Activated gamma-delta T cell treated with anti-CD3 and anti-CD28 coated beads, Interleukin-2, amount 50 U/mL, for 16 hours (primary cell): ENCODE data around the gene EXOC3L1.

Experiments
- DNase-seq: peaks from one replicate; pipeline ENCODE4 v3.0.0-alpha.2; 2020; ENCODE audit warnings: low read depth

Gene EXOC3L1

GRCh38 chr16:67216612-67217490 is 26.9 kb upstream of the EXOC3L1 start:
- no peak for DNase-seq

GRCh38 chr16:67215706-67216105 is 25.8 kb upstream of the EXOC3L1 start:
- DNase-seq, result no peak

- no peak for DNase-seq
These were observed 23.5 kb upstream of the EXOC3L1 start for GRCh38 chr16:67213197-67214019.

- no peak for DNase-seq
These were observed 22.8 kb upstream of the EXOC3L1 start for GRCh38 chr16:67212766-67213165.

- no peak for DNase-seq
These were observed 21.7 kb upstream of the EXOC3L1 start for GRCh38 chr16:67211674-67212073.

GRCh38 chr16:67210069-67210937 is 20.4 kb upstream of the EXOC3L1 start:
- no peak for DNase-seq

GRCh38 chr16:67209565-67209964 is 19.6 kb upstream of the EXOC3L1 start:
- DNase-seq, result no peak

- DNase-seq, result no peak
These were observed 18.4 kb upstream of the EXOC3L1 start for GRCh38 chr16:67208154-67208896.

GRCh38 chr16:67207249-67208091 is 17.5 kb upstream of the EXOC3L1 start:
- DNase-seq, result no peak

GRCh38 chr16:67206838-67207248 is 16.9 kb upstream of the EXOC3L1 start:
- DNase-seq, result no peak

GRCh38 chr16:67206129-67206837 is 16.3 kb upstream of the EXOC3L1 start:
- DNase-seq, result no peak

GRCh38 chr16:67204076-67204475 is 14.1 kb upstream of the EXOC3L1 start:
- DNase-seq, result no peak

- DNase-seq, result no peak
These were observed 13.1 kb upstream of the EXOC3L1 start for GRCh38 chr16:67202956-67203493.

- DNase-seq, result no peak
These were observed 12.5 kb upstream of the EXOC3L1 start for GRCh38 chr16:67202426-67202825.

GRCh38 chr16:67201411-67202345 is 11.7 kb upstream of the EXOC3L1 start:
- no peak for DNase-seq

GRCh38 chr16:67200491-67200890 is 10.6 kb upstream of the EXOC3L1 start:
- DNase-seq, result no peak

- DNase-seq, result no peak
These were observed 9.9 kb upstream of the EXOC3L1 start for GRCh38 chr16:67199808-67200198.
